Activated T-cell treated with anti-CD3 and anti-CD28 coated beads, Interleukin-2, amount 50 U/mL, for 72 hours (primary cell): ENCODE results near the gene ZNF563. TPM values are rescaled to one million over a fixed set of nuclear protein-coding genes. Genes with fewer than 3 reads are reported as not detected.
"Not testable (repeated sequence)": the region's sequence is repeated elsewhere in the genome, so short reads cannot be mapped to it uniquely, and the experiment has no call there.

Source experiments
- ATAC-seq, 2 donors: fragments of 150-1000 bp; cut with Tn5 transposase; replicated peaks in 1 of 2; 2 replicates each; pipeline ENCODE4 v1.10.0; 2021; ENCODE audit warnings: moderate library complexity in 2 of 2, mild to moderate bottlenecking in 1 of 2
- DNase-seq, 2 donors: peaks; one replicate each; pipeline ENCODE4 v3.0.0; 2021 to 2022; ENCODE audit warnings: mixed read lengths in 1 of 2
- H3K27ac Mint-ChIP-seq: one replicate; pipeline ENCODE4 v1.8.0; 2022; ENCODE audit warnings: mild to moderate bottlenecking, moderate library complexity, mixed read lengths
- H3K27me3 Mint-ChIP-seq: one replicate; pipeline ENCODE4 v1.8.0; 2022; ENCODE audit warnings: low read depth, mixed read lengths
- H3K36me3 Mint-ChIP-seq, 2 donors: one replicate each; pipeline ENCODE4 v1.8.0; 2022; ENCODE audit warnings: mixed read lengths in 2 of 2, mild to moderate bottlenecking in 1 of 2; ENCODE audit not compliant: insufficient read depth in 2 of 2
- H3K4me1 Mint-ChIP-seq: one replicate; pipeline ENCODE4 v1.8.0; 2022; ENCODE audit warnings: low read depth, mixed read lengths
- H3K4me3 Mint-ChIP-seq, 2 donors: one replicate each; pipeline ENCODE4 v1.8.0; 2022; ENCODE audit warnings: mild to moderate bottlenecking in 2 of 2, mixed read lengths in 2 of 2, moderate library complexity in 2 of 2
- H3K9me3 Mint-ChIP-seq, 2 donors: one replicate each; pipeline ENCODE4 v1.8.0; 2022; ENCODE audit warnings: mixed read lengths in 2 of 2
- total RNA-seq, 2 donors: library from RNA; stranded (reverse); gene quantifications; one replicate each; pipeline ENCODE4 v1.2.3, GENCODE V29; 2022

ZNF563 gene
- total RNA-seq, 2 donors from 2014 or later = 8.2 to 13.1 TPM

- DNase-seq (no peak), ATAC-seq (no peak)
- H3K27me3 Mint-ChIP-seq = no peaks in the 10 kb centered on the region
- no peak overlapping the region for H3K4me3 Mint-ChIP-seq
- no peaks in the 10 kb centered on the region for H3K4me1 Mint-ChIP-seq
- peaks cover 13 to 38% of the 10 kb centered on the region in 2 donors for H3K36me3 Mint-ChIP-seq
- peaks cover 21 to 25% of the 10 kb centered on the region in 2 donors for H3K9me3 Mint-ChIP-seq
- H3K27ac Mint-ChIP-seq = no peak overlapping the region
Measured at GRCh38 chr19:12345197-12345596, 11.8 kb upstream of the ZNF563 start.

GRCh38 chr19:12331211-12331941 is 2.1 kb downstream of the ZNF563 start:
- Mint-ChIP-seq H3K4me1 (peaks cover 52% of the 10 kb centered on the region), H3K36me3 (peaks cover 9 to 15% of the 10 kb centered on the region in 2 donors), H3K4me3 (peak overlapping the region; percentile 90 to 99), H3K27me3 (no peaks in the 10 kb centered on the region), H3K27ac (peak overlapping the region; percentile 95), H3K9me3 (no peaks in the 10 kb centered on the region)
- DNase-seq = peak; percentile 89 to 96
- peak; percentile 79 to 81 for ATAC-seq

- DNase-seq = no peak
- no peak for ATAC-seq
- Mint-ChIP-seq H3K9me3 (no peaks in the 10 kb centered on the region), H3K27me3 (no peaks in the 10 kb centered on the region), H3K27ac (peak overlapping the region; percentile 95), H3K4me1 (peaks cover 62% of the 10 kb centered on the region), H3K4me3 (peak overlapping the region; percentile 90 to 99), H3K36me3 (peaks cover 9 to 23% of the 10 kb centered on the region in 2 donors)
Measured at GRCh38 chr19:12330340-12330739, 3.1 kb downstream of the ZNF563 start.

GRCh38 chr19:12325690-12326089 is 7.7 kb downstream of the ZNF563 start:
- DNase-seq (no peak), ATAC-seq (no peak)
- peaks cover 14 to 37% of the 10 kb centered on the region in 2 donors for H3K36me3 Mint-ChIP-seq
- H3K4me3 Mint-ChIP-seq = no peak overlapping the region
- H3K27ac Mint-ChIP-seq = no peak overlapping the region
- peaks cover 6 to 7% of the 10 kb centered on the region in 2 donors for H3K9me3 Mint-ChIP-seq
- no peaks in the 10 kb centered on the region for H3K27me3 Mint-ChIP-seq
- H3K4me1 Mint-ChIP-seq = peaks cover 33% of the 10 kb centered on the region

- DNase-seq (no peak), ATAC-seq (no peak)
- Mint-ChIP-seq H3K4me1 (no peaks in the 10 kb centered on the region), H3K27ac (no peak overlapping the region), H3K27me3 (no peaks in the 10 kb centered on the region), H3K36me3 (peaks cover 30 to 57% of the 10 kb centered on the region in 2 donors), H3K4me3 (no peak overlapping the region), H3K9me3 (peaks cover 14 to 25% of the 10 kb centered on the region in 2 donors)
Measured at GRCh38 chr19:12318782-12319413, 14.5 kb downstream of the ZNF563 start.

GRCh38 chr19:12314553-12314952 is 18.9 kb downstream of the ZNF563 start:
- H3K36me3 Mint-ChIP-seq = peaks cover 21 to 35% of the 10 kb centered on the region in 2 donors
- no peaks in the 10 kb centered on the region for H3K27me3 Mint-ChIP-seq
- DNase-seq = no peak
- H3K9me3 Mint-ChIP-seq = peaks cover 6 to 19% of the 10 kb centered on the region in 2 donors
- H3K4me1 Mint-ChIP-seq = no peaks in the 10 kb centered on the region
- no peak for ATAC-seq
- no peak overlapping the region for H3K27ac Mint-ChIP-seq
- H3K4me3 Mint-ChIP-seq = no peak overlapping the region

GRCh38 chr19:12308891-12309290 is 24.5 kb downstream of the ZNF563 start:
- H3K9me3 Mint-ChIP-seq, H3K4me3 Mint-ChIP-seq, H3K27me3 Mint-ChIP-seq, ATAC-seq, H3K36me3 Mint-ChIP-seq, H3K4me1 Mint-ChIP-seq, H3K27ac Mint-ChIP-seq, DNase-seq: not testable (repeated sequence)

- H3K27ac Mint-ChIP-seq = peak overlapping the region; percentile 84
- H3K4me3 Mint-ChIP-seq = peak overlapping the region; percentile 82 to 99
- ATAC-seq (peak in 1 of 2 donors; percentile 16), DNase-seq (no peak)
- H3K9me3 Mint-ChIP-seq = no peaks in the 10 kb centered on the region
- peaks cover 6 to 11% of the 10 kb centered on the region in 2 donors for H3K36me3 Mint-ChIP-seq
- peaks cover 31% of the 10 kb centered on the region for H3K4me1 Mint-ChIP-seq
- no peaks in the 10 kb centered on the region for H3K27me3 Mint-ChIP-seq
Measured at GRCh38 chr19:12295191-12295590, 38.2 kb downstream of the ZNF563 start.

- Mint-ChIP-seq H3K36me3 (peaks cover 6 to 11% of the 10 kb centered on the region in 2 donors), H3K27ac (peak within 1 kb of the TSS; percentile 98), H3K9me3 (no peaks in the 10 kb centered on the region), H3K27me3 (no peaks in the 10 kb centered on the region), H3K4me3 (peak within 1 kb of the TSS; percentile 99 to 100), H3K4me1 (peaks cover 37% of the 10 kb centered on the region)
- DNase-seq (peak; percentile 95 to 98), ATAC-seq (peak; percentile 97)
Measured at GRCh38 chr19:12294249-12295158, 38.9 kb downstream of the ZNF563 start, which contains the start of gene ZNF44. Gene ZNF44, minus strand, starts transcription at chr19:12294883. Its CDS starts 189 bp downstream, at chr19:12294694.

- peak; percentile 61 to 65 for DNase-seq
- H3K4me1 Mint-ChIP-seq = peaks cover 44% of the 10 kb centered on the region
- peak overlapping the region; percentile 98 for H3K27ac Mint-ChIP-seq
- H3K27me3 Mint-ChIP-seq = no peaks in the 10 kb centered on the region
- peaks cover 7 to 13% of the 10 kb centered on the region in 2 donors for H3K36me3 Mint-ChIP-seq
- H3K9me3 Mint-ChIP-seq = no peaks in the 10 kb centered on the region
- peak overlapping the region; percentile 99 to 100 for H3K4me3 Mint-ChIP-seq
- ATAC-seq = peak; percentile 3 to 10
Measured at GRCh38 chr19:12293777-12294248, 39.6 kb downstream of the ZNF563 start.

GRCh38 chr19:12289790-12290065 is 43.7 kb downstream of the ZNF563 start:
- no peak for ATAC-seq
- no peak for DNase-seq
- H3K36me3 Mint-ChIP-seq = peaks cover 7 to 21% of the 10 kb centered on the region in 2 donors
- peaks cover 62% of the 10 kb centered on the region for H3K4me1 Mint-ChIP-seq
- no peaks in the 10 kb centered on the region for H3K27me3 Mint-ChIP-seq
- H3K4me3 Mint-ChIP-seq = peak overlapping the region; percentile 68 to 76
- H3K9me3 Mint-ChIP-seq = no peaks in the 10 kb centered on the region
- peak overlapping the region; percentile 92 for H3K27ac Mint-ChIP-seq

- Mint-ChIP-seq H3K36me3 (peaks cover 2 to 22% of the 10 kb centered on the region in 2 donors), H3K27me3 (no peaks in the 10 kb centered on the region)
Measured at GRCh38 chr19:12287958-12288500, 45.4 kb downstream of the ZNF563 start.

More at GRCh38 chr19:12287958-12288500, 45.4 kb downstream of the ZNF563 start:
- peaks cover 52% of the 10 kb centered on the region for H3K4me1 Mint-ChIP-seq
- DNase-seq (no peak), ATAC-seq (no peak)
- H3K9me3 Mint-ChIP-seq = no peaks in the 10 kb centered on the region
- no peak overlapping the region for H3K4me3 Mint-ChIP-seq
- peak overlapping the region; percentile 38 for H3K27ac Mint-ChIP-seq
